C4-2B (cell line): Measurements from ENCODE around the gene SLCO3A1.
"Not testable (repeated sequence)": the region's sequence is repeated elsewhere in the genome, so short reads cannot be mapped to it uniquely, and the experiment has no call there.

ENCODE experiments used
- H3K27ac ChIP-seq: fragments of 450-650 bp; 2 replicates; pipeline ENCODE4 v1.5.1; 2017
- CTCF ChIP-seq: fragments of 450-650 bp; conservative IDR thresholded peaks from 2 replicates; pipeline ENCODE4 v1.5.1; 2017; ENCODE audit warnings: mild to moderate bottlenecking
- ZFX ChIP-seq: fragments of 450-650 bp; IDR thresholded peaks from 2 replicates; pipeline ENCODE4 v1.6.1; 2017

The SLCO3A1 gene

GRCh38 chr15:92059036-92059970, 205.8 kb downstream of the SLCO3A1 start:
- H3K27ac ChIP-seq: no peak overlapping the region
- no peak for TF ChIP-seq CTCF
- TF ChIP-seq ZFX: no peak

GRCh38 chr15:92059971-92060311, 206.4 kb downstream of the SLCO3A1 start:
- H3K27ac ChIP-seq: not testable (repeated sequence)

- no peak for TF ChIP-seq ZFX
- no peak for TF ChIP-seq CTCF
- H3K27ac ChIP-seq: no peak overlapping the region
Measured at GRCh38 chr15:92061511-92062195, 208.1 kb downstream of the SLCO3A1 start.

- TF ChIP-seq ZFX (no peak), CTCF (no peak)
- no peak overlapping the region for H3K27ac ChIP-seq
Measured at GRCh38 chr15:92062505-92062904, 209.0 kb downstream of the SLCO3A1 start.

GRCh38 chr15:92068121-92068520, 214.6 kb downstream of the SLCO3A1 start:
- H3K27ac ChIP-seq: no peak overlapping the region
- TF ChIP-seq CTCF (no peak), ZFX (no peak)

- no peak overlapping the region for H3K27ac ChIP-seq
- TF ChIP-seq CTCF: no peak
- TF ChIP-seq ZFX: no peak
Measured at GRCh38 chr15:92069308-92070250, 216.1 kb downstream of the SLCO3A1 start.

GRCh38 chr15:92070251-92070650, 216.7 kb downstream of the SLCO3A1 start:
- not testable (repeated sequence) for H3K27ac ChIP-seq
